ENCODE data around the gene LCLAT1.

Gene LCLAT1

GRCh38 chr2:30424231-30424630 lies 22.8 kb upstream of the LCLAT1 start:
- no peak overlapping the region for H3K27ac ChIP-seq (ENCODE audit: insufficient read depth, low read length, poor library complexity, severe bottlenecking)
- H3K36me3 ChIP-seq (ENCODE audit: control insufficient read depth, insufficient read depth, low read length): no peaks in the 10 kb centered on the region
- no peaks in the 10 kb centered on the region for H3K9me3 ChIP-seq (ENCODE audit: control insufficient read depth, low read length)
- no peaks in the 10 kb centered on the region for H3K27me3 ChIP-seq (replicated peaks; ENCODE audit: control insufficient read depth, insufficient read depth, low read length, poor library complexity, severe bottlenecking)
- no peak overlapping the region for H3K4me3 ChIP-seq (ENCODE audit: insufficient read depth, low read depth, low read length, poor library complexity, severe bottlenecking)
- DNase-seq: no peak
- peaks cover 21% of the 10 kb centered on the region for H3K4me1 ChIP-seq (ENCODE audit: control insufficient read depth, insufficient read depth, low read length, poor library complexity, severe bottlenecking)

GRCh38 chr2:30425326-30425725 lies 21.7 kb upstream of the LCLAT1 start:
- peaks cover 21% of the 10 kb centered on the region for H3K4me1 ChIP-seq (ENCODE audit: control insufficient read depth, insufficient read depth, low read length, poor library complexity, severe bottlenecking)

GRCh38 chr2:30427606-30428347 lies 19.3 kb upstream of the LCLAT1 start:
- Histone ChIP-seq H3K9me3 (ENCODE audit: control insufficient read depth, low read length) (no peaks in the 10 kb centered on the region), H3K27ac (ENCODE audit: insufficient read depth, low read length, poor library complexity, severe bottlenecking) (no peak overlapping the region), H3K4me1 (ENCODE audit: control insufficient read depth, insufficient read depth, low read length, poor library complexity, severe bottlenecking) (peaks cover 2% of the 10 kb centered on the region), H3K27me3 (replicated peaks; ENCODE audit: control insufficient read depth, insufficient read depth, low read length, poor library complexity, severe bottlenecking) (no peaks in the 10 kb centered on the region), H3K36me3 (ENCODE audit: control insufficient read depth, insufficient read depth, low read length) (no peaks in the 10 kb centered on the region), H3K4me3 (ENCODE audit: insufficient read depth, low read depth, low read length, poor library complexity, severe bottlenecking) (no peak overlapping the region)
- DNase-seq: no peak

More at GRCh38 chr2:30425326-30425725, 21.7 kb upstream of the LCLAT1 start:
- DNase-seq: no peak
- Histone ChIP-seq H3K4me3 (ENCODE audit: insufficient read depth, low read depth, low read length, poor library complexity, severe bottlenecking) (no peak overlapping the region), H3K27ac (ENCODE audit: insufficient read depth, low read length, poor library complexity, severe bottlenecking) (no peak overlapping the region), H3K27me3 (replicated peaks; ENCODE audit: control insufficient read depth, insufficient read depth, low read length, poor library complexity, severe bottlenecking) (no peaks in the 10 kb centered on the region), H3K9me3 (ENCODE audit: control insufficient read depth, low read length) (no peaks in the 10 kb centered on the region), H3K36me3 (ENCODE audit: control insufficient read depth, insufficient read depth, low read length) (no peaks in the 10 kb centered on the region)

GRCh38 chr2:30428348-30428662 lies 18.7 kb upstream of the LCLAT1 start:
- Histone ChIP-seq H3K4me3 (ENCODE audit: insufficient read depth, low read depth, low read length, poor library complexity, severe bottlenecking) (no peak overlapping the region), H3K27ac (ENCODE audit: insufficient read depth, low read length, poor library complexity, severe bottlenecking) (no peak overlapping the region), H3K4me1 (ENCODE audit: control insufficient read depth, insufficient read depth, low read length, poor library complexity, severe bottlenecking) (no peaks in the 10 kb centered on the region)

GRCh38 chr2:30428827-30429461 lies 18.1 kb upstream of the LCLAT1 start:
- Histone ChIP-seq H3K27ac (ENCODE audit: insufficient read depth, low read length, poor library complexity, severe bottlenecking) (no peak overlapping the region), H3K36me3 (ENCODE audit: control insufficient read depth, insufficient read depth, low read length) (no peaks in the 10 kb centered on the region), H3K9me3 (ENCODE audit: control insufficient read depth, low read length) (no peaks in the 10 kb centered on the region), H3K4me1 (ENCODE audit: control insufficient read depth, insufficient read depth, low read length, poor library complexity, severe bottlenecking) (no peaks in the 10 kb centered on the region), H3K4me3 (ENCODE audit: insufficient read depth, low read depth, low read length, poor library complexity, severe bottlenecking) (no peak overlapping the region), H3K27me3 (replicated peaks; ENCODE audit: control insufficient read depth, insufficient read depth, low read length, poor library complexity, severe bottlenecking) (no peaks in the 10 kb centered on the region)
- DNase-seq: no peak

More at GRCh38 chr2:30428348-30428662, 18.7 kb upstream of the LCLAT1 start:
- Histone ChIP-seq H3K36me3 (ENCODE audit: control insufficient read depth, insufficient read depth, low read length) (no peaks in the 10 kb centered on the region), H3K27me3 (replicated peaks; ENCODE audit: control insufficient read depth, insufficient read depth, low read length, poor library complexity, severe bottlenecking) (no peaks in the 10 kb centered on the region), H3K9me3 (ENCODE audit: control insufficient read depth, low read length) (no peaks in the 10 kb centered on the region)
- DNase-seq: no peak

GRCh38 chr2:30433541-30434299 lies 13.3 kb upstream of the LCLAT1 start:
- Histone ChIP-seq H3K9me3 (ENCODE audit: control insufficient read depth, low read length) (no peaks in the 10 kb centered on the region), H3K36me3 (ENCODE audit: control insufficient read depth, insufficient read depth, low read length) (no peaks in the 10 kb centered on the region), H3K4me3 (ENCODE audit: insufficient read depth, low read depth, low read length, poor library complexity, severe bottlenecking) (no peak overlapping the region), H3K4me1 (ENCODE audit: control insufficient read depth, insufficient read depth, low read length, poor library complexity, severe bottlenecking) (no peaks in the 10 kb centered on the region), H3K27ac (ENCODE audit: insufficient read depth, low read length, poor library complexity, severe bottlenecking) (no peak overlapping the region), H3K27me3 (replicated peaks; ENCODE audit: control insufficient read depth, insufficient read depth, low read length, poor library complexity, severe bottlenecking) (no peaks in the 10 kb centered on the region)
- no peak for DNase-seq

- no peaks in the 10 kb centered on the region for H3K36me3 ChIP-seq (ENCODE audit: control insufficient read depth, insufficient read depth, low read length)
- H3K4me1 ChIP-seq (ENCODE audit: control insufficient read depth, insufficient read depth, low read length, poor library complexity, severe bottlenecking): no peaks in the 10 kb centered on the region
- H3K4me3 ChIP-seq (ENCODE audit: insufficient read depth, low read depth, low read length, poor library complexity, severe bottlenecking): no peak overlapping the region
- no peaks in the 10 kb centered on the region for H3K9me3 ChIP-seq (ENCODE audit: control insufficient read depth, low read length)
- DNase-seq: no peak
- no peak overlapping the region for H3K27ac ChIP-seq (ENCODE audit: insufficient read depth, low read length, poor library complexity, severe bottlenecking)
- H3K27me3 ChIP-seq (replicated peaks; ENCODE audit: control insufficient read depth, insufficient read depth, low read length, poor library complexity, severe bottlenecking): no peaks in the 10 kb centered on the region
Observed at GRCh38 chr2:30434708-30435107, 12.3 kb upstream of the LCLAT1 start.

- DNase-seq: no peak
- H3K36me3 ChIP-seq (ENCODE audit: control insufficient read depth, insufficient read depth, low read length): no peaks in the 10 kb centered on the region
- no peak overlapping the region for H3K4me3 ChIP-seq (ENCODE audit: insufficient read depth, low read depth, low read length, poor library complexity, severe bottlenecking)
- H3K9me3 ChIP-seq (ENCODE audit: control insufficient read depth, low read length): no peaks in the 10 kb centered on the region
- no peaks in the 10 kb centered on the region for H3K4me1 ChIP-seq (ENCODE audit: control insufficient read depth, insufficient read depth, low read length, poor library complexity, severe bottlenecking)
- H3K27me3 ChIP-seq (replicated peaks; ENCODE audit: control insufficient read depth, insufficient read depth, low read length, poor library complexity, severe bottlenecking): no peaks in the 10 kb centered on the region
- H3K27ac ChIP-seq (ENCODE audit: insufficient read depth, low read length, poor library complexity, severe bottlenecking): no peak overlapping the region
Observed at GRCh38 chr2:30436859-30437435, 10.1 kb upstream of the LCLAT1 start.

GRCh38 chr2:30437809-30438548 lies 9.1 kb upstream of the LCLAT1 start:
- Histone ChIP-seq H3K36me3 (ENCODE audit: control insufficient read depth, insufficient read depth, low read length) (no peaks in the 10 kb centered on the region), H3K9me3 (ENCODE audit: control insufficient read depth, low read length) (no peaks in the 10 kb centered on the region), H3K27me3 (replicated peaks; ENCODE audit: control insufficient read depth, insufficient read depth, low read length, poor library complexity, severe bottlenecking) (no peaks in the 10 kb centered on the region), H3K4me3 (ENCODE audit: insufficient read depth, low read depth, low read length, poor library complexity, severe bottlenecking) (no peak overlapping the region), H3K4me1 (ENCODE audit: control insufficient read depth, insufficient read depth, low read length, poor library complexity, severe bottlenecking) (no peaks in the 10 kb centered on the region), H3K27ac (ENCODE audit: insufficient read depth, low read length, poor library complexity, severe bottlenecking) (no peak overlapping the region)
- no peak for DNase-seq
